OCI-LY3 (cell line): ENCODE data around the gene PTCRA.

ENCODE experiments used
- H2AFZ ChIP-seq: fragments of 200-600, 300-600 bp; shearing (Covaris generic); 2 replicates; pipeline ENCODE4 v1.6.0; 2014; ENCODE audit warnings: antibody characterized with exemption, low read depth, low read length
- H3K27ac ChIP-seq: fragments of 200-600, 300-600 bp; sonication (generic); 2 replicates; pipeline ENCODE4 v1.5.1; 2014; ENCODE audit warnings: mild to moderate bottlenecking, low read length, moderate library complexity, mixed read lengths
- H3K27me3 ChIP-seq: fragments of 200-600, 300-600 bp; sonication (generic); 2 replicates; pipeline ENCODE4 v1.6.1; 2014; ENCODE audit warnings: low read depth, low read length, mixed read lengths
- H3K36me3 ChIP-seq: fragments of 200-600, 300-600 bp; sonication (generic); replicated peaks from 2 replicates; pipeline ENCODE3; 2014; ENCODE audit warnings: low read depth, low read length, mixed read lengths
- H3K4me1 ChIP-seq: fragments of 300-600, 200-600 bp; sonication (generic); 2 replicates; pipeline ENCODE4 v1.6.1; 2014; ENCODE audit warnings: low read length, mixed read lengths
- H3K4me2 ChIP-seq: fragments of 200-600, 300-600 bp; sonication (generic); 2 replicates; pipeline ENCODE4 v1.6.1; 2014; ENCODE audit warnings: low read length, mixed read lengths
- H3K4me3 ChIP-seq: fragments of 300-600, 200-600 bp; sonication (generic); 2 replicates; pipeline ENCODE4 v1.5.1; 2014; ENCODE audit warnings: antibody characterized with exemption, mild to moderate bottlenecking, low read length, moderate library complexity
- H3K79me2 ChIP-seq: fragments of 300-600, 200-600 bp; shearing (Covaris generic); 2 replicates; pipeline ENCODE4 v1.6.1; 2014; ENCODE audit warnings: mild to moderate bottlenecking, low read length, mixed read lengths
- H3K9ac ChIP-seq: fragments of 300-600, 200-600 bp; shearing (Covaris generic); 2 replicates; pipeline ENCODE4 v1.6.0; 2014; ENCODE audit warnings: mild to moderate bottlenecking, low read length, moderate library complexity
- H3K9me3 ChIP-seq: fragments of 200-600, 300-600 bp; shearing (Covaris generic); 2 replicates; pipeline ENCODE4 v1.6.1; 2014; ENCODE audit warnings: low read length, mixed read lengths; ENCODE audit not compliant: insufficient read depth
- H4K20me1 ChIP-seq: fragments of 200-600, 300-600 bp; sonication (generic); 2 replicates; pipeline ENCODE4 v1.6.1; 2016; ENCODE audit warnings: low read length, mixed read lengths; ENCODE audit not compliant: insufficient read depth
- CTCF ChIP-seq: fragments of 200-600, 300-600 bp; sonication (generic); IDR thresholded peaks from 2 replicates; pipeline ENCODE4 v1.5.1; 2014; ENCODE audit warnings: antibody characterized with exemption, low read length, low read depth
- EZH2phosphoT487 ChIP-seq: fragments of 200-600 bp; shearing (Covaris generic); IDR thresholded peaks from 2 replicates; pipeline ENCODE4 v1.6.1; 2018; ENCODE audit warnings: antibody characterized with exemption, mixed run types, low read depth

The PTCRA gene

GRCh38 chr6:42974919-42975505 lies 59.2 kb downstream of the PTCRA start:
- Histone ChIP-seq H3K4me2 (no peak overlapping the region), H3K36me3 (peaks cover 11% of the 10 kb centered on the region), H3K9ac (no peak overlapping the region)

More at GRCh38 chr6:42974919-42975505, 59.2 kb downstream of the PTCRA start:
- no peaks in the 10 kb centered on the region for H3K9me3 ChIP-seq
- H3K4me1 ChIP-seq: peaks cover 14% of the 10 kb centered on the region; the same call in 1 of the 2 replicates
- H4K20me1 ChIP-seq: no peaks in the 10 kb centered on the region
- no peak overlapping the region for H3K27ac ChIP-seq
- H3K27me3 ChIP-seq: no peaks in the 10 kb centered on the region
- H3K79me2 ChIP-seq: peaks cover 26% of the 10 kb centered on the region
- TF ChIP-seq CTCF: no peak
- TF ChIP-seq EZH2phosphoT487: no peak
- H2AFZ ChIP-seq: no peak overlapping the region
- no peak overlapping the region for H3K4me3 ChIP-seq
